Measurements from ENCODE around the gene SCYL2. TPM values are rescaled to one million over a fixed set of nuclear protein-coding genes. Genes with fewer than 3 reads are reported as not detected.
"Not testable (repeated sequence)": the region's sequence is repeated elsewhere in the genome, so short reads cannot be mapped to it uniquely, and the experiment has no call there.

Gene SCYL2
- total RNA-seq, 4 donors from 2014 or later, result 46.3 to 55.6 (median 51.4) TPM

GRCh38 chr12:100229036-100229635 is 37.8 kb upstream of the SCYL2 start:
- H3K4me3 ChIP-seq, result no peak overlapping the region

GRCh38 chr12:100229876-100230275 is 37.1 kb upstream of the SCYL2 start:
- intact Hi-C loops (cut with DNase I), result loop anchor here (5.0 to 10.0 kb wide), 2 partner anchors 115 to 322 kb away; no protein-coding TSS in a partner anchor
- WGBS, result 86% methylated on average over 4 of the region's 4 CpGs
- H3K27ac ChIP-seq (replicated peaks in 1 of 4), result no peak overlapping the region
- no peak overlapping the region for H3K4me3 ChIP-seq
- TF ChIP-seq CTCF (IDR thresholded peaks at IDR 0.05) (no peak), EP300 (IDR thresholded peaks at IDR 0.05) (no peak)
- H3K9me3 ChIP-seq, result no peaks in the 10 kb centered on the region
- H3K4me1 ChIP-seq, result peaks cover 0 to 10% (median 7%) of the 10 kb centered on the region in 4 donors
- H3K27me3 ChIP-seq, result no peaks in the 10 kb centered on the region
- H3K36me3 ChIP-seq, result peaks cover 8 to 14% (median 11%) of the 10 kb centered on the region in 4 donors
- no peak for DNase-seq (ENCODE audit: extremely low spot score)

More at GRCh38 chr12:100229036-100229635, 37.8 kb upstream of the SCYL2 start:
- H3K36me3 ChIP-seq, result peaks cover 13 to 22% (median 17%) of the 10 kb centered on the region in 4 donors
- no peaks in the 10 kb centered on the region for H3K27me3 ChIP-seq
- WGBS, result 94% methylated on average over 5 of the region's 5 CpGs
- no peak for DNase-seq (ENCODE audit: extremely low spot score)
- peaks cover 0 to 3% (median 2%) of the 10 kb centered on the region in 4 donors for H3K4me1 ChIP-seq
- TF ChIP-seq EP300 (IDR thresholded peaks at IDR 0.05), result no peak
- TF ChIP-seq CTCF (IDR thresholded peaks at IDR 0.05), result no peak
- TF ChIP-seq POLR2AphosphoS5 (IDR thresholded peaks at IDR 0.05), result no peak
- TF ChIP-seq POLR2A (IDR thresholded peaks at IDR 0.05; ENCODE audit: low read depth), result no peak
- H3K9me3 ChIP-seq, result no peaks in the 10 kb centered on the region
- intact Hi-C loops (cut with DNase I), result no loop called here
- H3K27ac ChIP-seq (replicated peaks in 1 of 4), result no peak overlapping the region

- intact Hi-C loops (cut with DNase I), result loop anchor here (5.0 to 10.0 kb wide), 2 partner anchors 113 to 320 kb away; no protein-coding TSS in a partner anchor
- not testable (repeated sequence) for DNase-seq (ENCODE audit: extremely low spot score); H3K9me3 ChIP-seq; H3K36me3 ChIP-seq; H3K27me3 ChIP-seq; H3K4me3 ChIP-seq; H3K27ac ChIP-seq (replicated peaks in 1 of 4)
- H3K4me1 ChIP-seq, result peaks cover 0 to 11% (median 7%) of the 10 kb centered on the region in 4 donors
- 75% methylated on average over 3 of the region's 3 CpGs for WGBS
These were observed 35.1 kb upstream of the SCYL2 start for GRCh38 chr12:100231873-100232272.

- Histone ChIP-seq H3K4me3 (no peak overlapping the region), H3K27ac (replicated peaks in 1 of 4) (peak overlapping the region in 1 of 4 donors; percentile 57), H3K27me3 (no peaks in the 10 kb centered on the region), H3K4me1 (peaks cover 0 to 11% (median 7%) of the 10 kb centered on the region in 4 donors), H3K9me3 (no peaks in the 10 kb centered on the region), H3K36me3 (no peaks in the 10 kb centered on the region)
- TF ChIP-seq POLR2AphosphoS5 (IDR thresholded peaks at IDR 0.05), result no peak
- TF ChIP-seq POLR2A (IDR thresholded peaks at IDR 0.05; ENCODE audit: low read depth), result no peak
- no peak for TF ChIP-seq CTCF (IDR thresholded peaks at IDR 0.05)
- TF ChIP-seq EP300 (IDR thresholded peaks at IDR 0.05), result no peak
- no peak for DNase-seq (ENCODE audit: extremely low spot score)
- 39% methylated on average over 3 of the region's 3 CpGs for WGBS
- intact Hi-C loops (cut with DNase I), result loop anchor here (5.0 to 10.0 kb wide), 2 partner anchors 111 to 318 kb away; no protein-coding TSS in a partner anchor
These were observed 32.8 kb upstream of the SCYL2 start for GRCh38 chr12:100234166-100234565.

GRCh38 chr12:100234591-100235304 is 32.2 kb upstream of the SCYL2 start:
- 27% methylated on average over 7 of the region's 7 CpGs for WGBS
- H3K27me3 ChIP-seq, result no peaks in the 10 kb centered on the region
- no peak for DNase-seq (ENCODE audit: extremely low spot score)
- peak overlapping the region in 1 of 4 donors; percentile 57 for H3K27ac ChIP-seq (replicated peaks in 1 of 4)
- no peak for TF ChIP-seq EP300 (IDR thresholded peaks at IDR 0.05)
- no peak for TF ChIP-seq POLR2AphosphoS5 (IDR thresholded peaks at IDR 0.05)
- TF ChIP-seq POLR2A (IDR thresholded peaks at IDR 0.05; ENCODE audit: low read depth), result no peak
- peak; percentile 65 to 83 (median 68) for TF ChIP-seq CTCF (IDR thresholded peaks at IDR 0.05)
- intact Hi-C loops (cut with DNase I), result loop anchor here (5.0 to 10.0 kb wide), 2 partner anchors 110 to 318 kb away; no protein-coding TSS in a partner anchor
- no peaks in the 10 kb centered on the region for H3K36me3 ChIP-seq
- H3K9me3 ChIP-seq, result no peaks in the 10 kb centered on the region
- peaks cover 0 to 11% (median 7%) of the 10 kb centered on the region in 4 donors for H3K4me1 ChIP-seq
- H3K4me3 ChIP-seq, result no peak overlapping the region

Measured in esophagus muscularis mucosa (tissue), 4 donors.